ENCODE results near the gene ASTN2.

DNA sequence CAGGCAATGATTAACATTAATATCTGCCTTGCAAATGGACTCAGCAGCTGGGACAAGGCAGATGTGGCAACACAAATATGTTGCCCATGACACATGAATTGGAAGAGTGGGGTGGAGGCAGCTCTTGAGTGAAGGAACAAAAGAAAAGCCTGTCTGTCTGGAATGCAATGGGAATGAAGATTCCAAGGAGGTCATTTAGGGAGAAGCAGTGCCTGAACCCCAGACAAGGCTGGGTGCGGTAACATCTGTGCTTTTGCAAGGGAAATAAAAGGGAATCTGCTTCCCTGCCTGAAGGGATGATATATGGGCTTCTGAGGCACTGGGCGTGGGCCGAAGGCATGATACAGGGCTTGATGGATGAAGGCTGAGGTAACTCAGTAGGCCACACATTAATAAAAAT lies 821.9 kb downstream of the ASTN2 start:
- TF ChIP-seq GATA3 (IDR thresholded peaks at IDR 0.05; ENCODE audit: low read depth, low read length) (no peak), GATA2 (IDR thresholded peaks at IDR 0.05; ENCODE audit: low read depth, low read length) (no peak)

All from SH-SY5Y (cell line).